Measurements from ENCODE around the gene CELA2B. TPM values are rescaled to one million over a fixed set of nuclear protein-coding genes. Genes with fewer than 3 reads are reported as not detected.

CELA2B gene
- total RNA-seq, 1 experiment from 2014 or later = not detected

- Mint-ChIP-seq H3K4me1 (peaks cover 18% of the 10 kb centered on the region), H3K36me3 (peaks cover 23% of the 10 kb centered on the region), H3K27me3 (ENCODE audit: low read depth) (no peaks in the 10 kb centered on the region), H3K4me3 (no peak overlapping the region), H3K9me3 (peaks cover under 1% of the 10 kb centered on the region), H3K27ac (no peak overlapping the region)
- POLR2A ChIA-PET = interaction anchor here (0.6 kb wide), 1 partner anchor 17 kb away, joined by 5 read pairs; the partner anchor contains the start of gene CELA2B
- DNase-seq (ENCODE audit: low spot score) (no peak), ATAC-seq (no peak)
- TF ChIP-seq ESRRA (CRISPR knock-in tag; IDR thresholded peaks at IDR 0.05; ENCODE audit: borderline replicate concordance) (no peak), FOXP1 (CRISPR knock-in tag; IDR thresholded peaks at IDR 0.05; ENCODE audit: borderline replicate concordance) (no peak)
- CTCF ChIA-PET = no interaction called here
These were observed 16.7 kb downstream of the CELA2B start for GRCh38 chr1:15492596-15492995.

- ATAC-seq (no peak), DNase-seq (ENCODE audit: low spot score) (no peak)
- Mint-ChIP-seq H3K9me3 (peaks cover 4% of the 10 kb centered on the region), H3K4me1 (peaks cover 18% of the 10 kb centered on the region), H3K36me3 (peaks cover 26% of the 10 kb centered on the region), H3K27me3 (ENCODE audit: low read depth) (no peaks in the 10 kb centered on the region), H3K27ac (no peak overlapping the region), H3K4me3 (no peak overlapping the region)
- no peak for TF ChIP-seq ZNF232 (CRISPR knock-in tag; IDR thresholded peaks at IDR 0.05)
- no peak for TF ChIP-seq GABPB1 (CRISPR knock-in tag; IDR thresholded peaks at IDR 0.05)
- no peak for TF ChIP-seq SOX15 (CRISPR knock-in tag; IDR thresholded peaks at IDR 0.05)
- no peak for TF ChIP-seq GTF2I (CRISPR knock-in tag; conservative IDR thresholded peaks at IDR 0.05)
- no peak for TF ChIP-seq CBFB (CRISPR knock-in tag; IDR thresholded peaks at IDR 0.05; ENCODE audit: low read depth)
- no peak for TF ChIP-seq TEAD4 (CRISPR knock-in tag; IDR thresholded peaks at IDR 0.05)
- TF ChIP-seq FOXP4 (CRISPR knock-in tag; IDR thresholded peaks at IDR 0.05) = no peak
- no peak for TF ChIP-seq AFF4 (CRISPR knock-in tag; IDR thresholded peaks at IDR 0.05; ENCODE audit: borderline replicate concordance)
- no peak for TF ChIP-seq IRF1 (CRISPR knock-in tag; IDR thresholded peaks at IDR 0.05)
- no peak for TF ChIP-seq ZNF121 (CRISPR knock-in tag; IDR thresholded peaks at IDR 0.05)
- no peak for TF ChIP-seq NFE2L1 (CRISPR knock-in tag; IDR thresholded peaks at IDR 0.05)
- TF ChIP-seq EMX1 (CRISPR knock-in tag; IDR thresholded peaks at IDR 0.05) = no peak
- TF ChIP-seq ZNF396 (CRISPR knock-in tag; IDR thresholded peaks at IDR 0.05; ENCODE audit: borderline replicate concordance) = no peak
- TF ChIP-seq MXD4 (CRISPR knock-in tag; IDR thresholded peaks at IDR 0.05; ENCODE audit: borderline replicate concordance) = no peak
- no peak for TF ChIP-seq ARID4B (CRISPR knock-in tag; IDR thresholded peaks at IDR 0.05; ENCODE audit: borderline replicate concordance)
- no peak for TF ChIP-seq ELF4 (CRISPR knock-in tag; IDR thresholded peaks at IDR 0.05; ENCODE audit: low read depth)
- TF ChIP-seq NR2C2 (CRISPR knock-in tag; IDR thresholded peaks at IDR 0.05) = no peak
- POLR2A ChIA-PET = no interaction called here
- CTCF ChIA-PET = no interaction called here
These were observed 18.0 kb downstream of the CELA2B start for GRCh38 chr1:15493869-15494390.

All from WTC11 (cell line).